GM12864 (cell line): ENCODE results near the gene PEBP1.
"Not testable (repeated sequence)": the region's sequence is repeated elsewhere in the genome, so short reads cannot be mapped to it uniquely, and the experiment has no call there.

Experiments used
- DNase-seq: peaks from one replicate; pipeline ENCODE4 v3.0.0-alpha.2; 2011; ENCODE audit warnings: low read depth
- H3K4me3 ChIP-seq: 2 replicates; pipeline ENCODE4 v1.5.1; 2011; ENCODE audit warnings: mild to moderate bottlenecking, low read depth, low read length, control low read depth
- TF ChIP-seq, protein P1 (sequence below): IDR thresholded peaks from 2 replicates; pipeline ENCODE4 v1.5.1; 2011; ENCODE audit warnings: low read depth, mild to moderate bottlenecking, moderate library complexity, low read length, control low read depth, inconsistent platforms; ENCODE audit errors: missing control alignments

The PEBP1 gene

DNA sequence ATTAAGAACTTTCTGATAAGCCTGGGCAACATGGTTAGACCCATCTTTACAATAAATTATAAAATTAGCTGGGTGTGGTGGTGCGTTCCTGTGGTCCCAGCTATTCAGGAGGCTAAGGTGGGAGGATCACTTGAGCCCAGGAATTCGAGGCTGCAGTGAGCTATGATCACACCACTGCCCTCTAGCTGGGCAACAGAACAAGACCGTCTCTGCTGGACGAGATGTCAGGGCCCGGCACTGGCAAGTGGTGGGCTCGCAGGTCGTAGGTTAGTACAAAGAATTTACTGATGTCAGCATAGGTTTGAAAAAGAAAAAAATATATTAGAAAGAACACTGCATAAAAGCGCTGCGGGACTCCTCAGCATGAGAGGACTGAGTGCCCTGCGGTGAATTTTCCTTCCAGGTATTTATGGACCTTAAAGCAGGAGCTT, 16.5 kb upstream of the PEBP1 start:
- no peak for DNase-seq
- H3K4me3 ChIP-seq, result no peak overlapping the region
- TF ChIP-seq, protein P1, sequence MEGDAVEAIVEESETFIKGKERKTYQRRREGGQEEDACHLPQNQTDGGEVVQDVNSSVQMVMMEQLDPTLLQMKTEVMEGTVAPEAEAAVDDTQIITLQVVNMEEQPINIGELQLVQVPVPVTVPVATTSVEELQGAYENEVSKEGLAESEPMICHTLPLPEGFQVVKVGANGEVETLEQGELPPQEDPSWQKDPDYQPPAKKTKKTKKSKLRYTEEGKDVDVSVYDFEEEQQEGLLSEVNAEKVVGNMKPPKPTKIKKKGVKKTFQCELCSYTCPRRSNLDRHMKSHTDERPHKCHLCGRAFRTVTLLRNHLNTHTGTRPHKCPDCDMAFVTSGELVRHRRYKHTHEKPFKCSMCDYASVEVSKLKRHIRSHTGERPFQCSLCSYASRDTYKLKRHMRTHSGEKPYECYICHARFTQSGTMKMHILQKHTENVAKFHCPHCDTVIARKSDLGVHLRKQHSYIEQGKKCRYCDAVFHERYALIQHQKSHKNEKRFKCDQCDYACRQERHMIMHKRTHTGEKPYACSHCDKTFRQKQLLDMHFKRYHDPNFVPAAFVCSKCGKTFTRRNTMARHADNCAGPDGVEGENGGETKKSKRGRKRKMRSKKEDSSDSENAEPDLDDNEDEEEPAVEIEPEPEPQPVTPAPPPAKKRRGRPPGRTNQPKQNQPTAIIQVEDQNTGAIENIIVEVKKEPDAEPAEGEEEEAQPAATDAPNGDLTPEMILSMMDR, result no peak

DNA sequence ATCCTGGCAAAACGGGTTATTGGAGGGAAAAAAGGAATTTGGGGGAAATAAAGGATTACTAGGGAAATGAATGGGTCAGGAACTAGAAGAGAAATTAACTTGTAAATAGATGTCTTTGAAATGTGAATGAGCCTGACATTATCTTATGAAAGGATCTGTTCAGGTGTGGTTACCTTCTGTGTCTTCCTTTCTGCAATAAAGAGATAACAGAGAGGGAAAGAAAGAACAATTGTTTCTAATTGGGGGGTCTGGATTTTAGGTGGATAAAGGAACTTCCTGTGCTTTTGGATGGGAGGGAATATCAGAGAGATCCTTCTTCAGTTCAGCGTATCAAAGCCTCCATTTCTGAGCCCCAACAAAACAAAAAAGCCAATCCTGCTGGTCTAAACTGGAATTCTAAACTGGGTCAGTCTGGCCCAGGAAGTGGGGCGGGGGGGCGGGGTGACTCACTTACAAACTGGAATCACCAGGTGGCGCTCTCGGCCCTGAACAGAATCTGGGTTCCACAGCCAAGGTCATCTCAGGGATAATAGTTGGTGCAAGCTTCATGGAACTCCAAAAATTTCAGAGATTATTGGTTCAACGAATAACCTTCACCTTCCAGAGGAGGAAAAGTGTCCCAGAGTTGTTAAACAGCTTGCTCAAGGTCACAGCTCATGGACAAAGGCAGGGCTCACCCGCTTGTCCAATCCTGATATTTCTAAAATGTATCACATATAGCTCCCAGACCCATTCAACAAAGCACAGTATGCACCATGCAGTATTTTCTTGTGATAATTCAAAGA, 15.2 kb upstream of the PEBP1 start:
- DNase-seq, result no peak
- TF ChIP-seq, protein P1, result peak; percentile 71

DNA sequence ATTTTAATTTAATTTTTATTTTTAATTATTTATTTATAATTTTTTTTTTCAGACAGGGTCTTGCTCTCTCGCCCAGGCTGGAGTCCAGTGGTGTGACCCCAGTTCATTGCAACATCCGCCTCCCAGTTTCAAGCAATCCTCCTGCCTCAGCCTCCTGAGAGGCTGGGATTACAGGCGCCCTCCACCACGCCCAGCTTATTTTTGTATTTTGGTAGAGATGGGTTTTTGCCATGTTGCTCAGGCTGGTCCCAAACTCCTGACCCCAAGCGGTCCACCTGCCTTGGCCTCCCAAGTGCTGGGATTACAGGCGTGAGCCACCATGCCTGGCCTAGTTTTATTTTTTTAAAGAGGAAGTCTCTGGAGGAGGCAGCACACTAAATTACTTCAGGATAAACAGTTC, 13.7 kb upstream of the PEBP1 start:
- DNase-seq, result no peak
- TF ChIP-seq, protein P1, result no peak
- H3K4me3 ChIP-seq, result no peak overlapping the region

More for the DNA sequence above, 15.2 kb upstream of the PEBP1 start:
- H3K4me3 ChIP-seq, result no peak overlapping the region

DNA sequence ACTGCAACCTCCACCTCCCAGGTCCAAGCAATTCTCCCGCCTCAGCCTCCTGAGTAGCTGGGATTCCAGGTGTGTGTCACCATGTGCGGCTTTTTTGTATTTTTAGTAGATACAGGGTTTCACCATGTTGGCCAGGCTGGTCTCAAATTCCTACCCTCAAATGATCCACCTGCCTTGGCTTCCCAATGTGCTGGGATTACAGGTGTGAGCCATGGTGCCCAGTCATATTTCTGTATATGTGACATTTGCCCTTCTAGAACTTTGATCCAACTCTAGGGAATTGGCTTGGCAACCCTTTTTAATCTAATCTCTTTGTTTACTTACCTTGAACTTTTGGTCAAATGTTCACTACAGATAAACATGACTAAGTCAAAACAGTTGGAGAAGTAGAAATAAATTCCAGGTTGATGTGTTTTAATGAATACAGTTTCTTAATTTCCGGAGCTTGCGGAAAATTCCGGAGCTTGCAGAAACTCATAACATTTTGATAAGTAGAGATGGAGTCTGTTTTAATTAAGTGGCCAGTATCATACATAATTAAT, 11.5 kb upstream of the PEBP1 start:
- no peak for DNase-seq
- TF ChIP-seq, protein P1, result no peak

DNA sequence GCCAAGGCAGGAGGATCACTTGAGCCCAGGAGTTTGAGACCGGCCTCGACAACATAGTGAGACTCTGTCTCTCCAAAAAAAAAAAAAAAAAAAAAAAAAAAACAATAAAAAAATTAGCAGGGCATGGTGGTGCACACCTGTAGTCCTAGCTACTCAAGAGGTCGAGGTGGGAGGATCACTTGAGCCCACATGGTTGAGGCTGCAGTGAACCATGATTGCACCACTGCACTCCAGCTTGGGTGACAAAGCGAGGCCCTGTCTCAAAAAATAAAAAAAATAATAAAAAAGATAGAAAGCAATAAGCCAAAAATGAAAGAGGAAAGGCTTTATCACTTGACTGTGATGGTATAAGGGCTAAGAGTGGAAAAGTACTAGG, 10.2 kb upstream of the PEBP1 start:
- DNase-seq, result no peak
- H3K4me3 ChIP-seq, result no peak overlapping the region
- TF ChIP-seq, protein P1, result no peak

More for the DNA sequence above, 11.5 kb upstream of the PEBP1 start:
- H3K4me3 ChIP-seq, result no peak overlapping the region

DNA sequence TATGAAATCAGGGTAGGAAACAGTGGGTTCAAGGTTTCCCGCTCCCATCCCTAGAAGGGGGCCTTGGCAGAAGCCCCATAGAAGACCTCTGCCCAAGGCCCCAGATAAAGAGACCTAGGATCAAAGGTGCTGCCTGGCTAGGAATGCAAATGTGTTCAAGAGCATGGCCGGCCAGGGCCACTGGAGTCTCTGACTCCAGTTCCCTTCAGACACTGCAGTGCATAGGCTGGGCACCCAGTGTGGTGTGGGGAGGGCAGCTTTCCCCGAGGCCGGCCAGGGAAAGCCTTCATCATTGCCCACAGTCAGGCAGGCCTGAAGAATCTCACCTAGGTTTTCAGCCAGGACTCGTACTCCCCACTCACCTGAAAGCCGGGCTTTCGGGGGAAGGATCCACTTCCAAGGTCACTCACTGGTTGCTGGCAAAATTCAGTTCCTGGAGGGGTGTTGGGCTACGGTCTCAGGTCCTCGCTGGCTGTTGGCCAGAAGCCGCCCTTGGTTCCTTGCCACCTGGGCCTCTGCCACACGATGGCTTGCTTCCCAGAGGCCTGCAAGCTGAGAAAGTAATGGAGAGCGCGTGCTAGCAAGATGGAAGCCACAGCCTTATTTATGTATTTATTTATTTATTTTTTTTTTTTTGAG, 9.7 kb upstream of the PEBP1 start:
- no peak for DNase-seq
- TF ChIP-seq, protein P1, result no peak
- H3K4me3 ChIP-seq, result no peak overlapping the region

DNA sequence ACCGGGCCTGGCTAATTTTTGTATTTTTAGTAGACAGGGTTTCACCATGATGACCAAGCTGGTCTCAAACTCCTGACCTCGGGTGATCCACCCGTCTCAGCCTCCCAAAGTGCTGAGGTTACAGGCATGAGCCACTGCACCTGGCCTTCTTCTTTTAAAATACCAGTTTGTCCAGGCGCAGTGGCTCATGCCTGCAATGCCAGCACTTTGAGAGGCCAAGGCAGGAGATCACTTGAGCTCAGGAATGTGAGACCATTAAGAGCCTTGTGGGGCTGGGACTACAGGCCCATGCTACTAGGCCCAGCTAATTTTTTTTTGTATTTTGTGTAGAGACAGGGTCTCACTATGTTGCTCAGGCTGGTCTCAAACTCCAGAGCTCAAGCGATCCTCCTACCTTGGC, 8.1 kb upstream of the PEBP1 start:
- TF ChIP-seq, protein P1, result no peak
- DNase-seq, result no peak

DNA sequence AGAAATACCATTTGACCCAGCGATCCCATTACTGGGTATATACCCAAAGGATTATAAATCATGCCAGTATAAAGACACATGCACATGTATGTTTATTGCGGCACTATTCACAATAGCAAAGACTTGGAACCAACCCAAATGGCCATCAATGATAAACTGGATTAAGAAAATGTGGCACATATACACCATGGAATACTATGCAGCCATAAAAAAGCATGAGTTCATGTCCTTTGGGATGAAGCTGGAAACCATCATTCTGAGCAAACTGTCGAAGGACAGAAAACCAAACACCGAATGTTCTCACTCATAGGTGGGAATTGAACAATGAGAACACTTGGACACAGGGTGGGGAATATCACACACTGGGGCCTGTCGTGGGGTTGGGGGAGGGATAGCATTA, 6.5 kb upstream of the PEBP1 start:
- DNase-seq, H3K4me3 ChIP-seq: not testable (repeated sequence)

More for the DNA sequence above, 8.1 kb upstream of the PEBP1 start:
- H3K4me3 ChIP-seq, result no peak overlapping the region
